GM12873 (cell line): ENCODE data around the gene MRPL34.

Experiments
- CTCF ChIP-seq: IDR thresholded peaks from 2 replicates; pipeline ENCODE4 v1.5.1; 2012; ENCODE audit warnings: low read depth, mild to moderate bottlenecking, moderate library complexity, low read length, control low read depth; ENCODE audit not compliant: insufficient read depth; ENCODE audit errors: missing control alignments

Gene MRPL34

GRCh38 chr19:17319473-17320238 is 14.0 kb downstream of the MRPL34 start:
- no peak for TF ChIP-seq CTCF

DNA sequence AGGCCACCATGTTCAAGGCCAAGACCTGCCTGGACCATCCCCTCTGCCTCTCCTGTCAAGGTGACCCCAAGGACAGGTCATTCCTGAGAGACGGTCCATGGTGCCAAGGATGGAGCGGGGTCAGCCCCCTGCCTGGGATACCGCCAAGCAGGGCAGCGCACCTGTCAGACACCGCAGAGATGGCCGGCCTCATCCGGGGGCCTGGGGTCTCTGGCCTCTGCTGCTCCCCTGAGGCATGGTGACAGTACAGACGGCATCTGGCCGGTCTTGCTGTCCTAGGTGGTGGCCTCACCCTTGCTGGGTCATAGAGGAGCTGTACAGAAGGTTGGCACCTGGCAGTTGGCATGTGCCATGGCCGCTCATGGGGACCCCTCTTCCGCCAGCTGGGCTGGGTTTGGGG is 14.8 kb downstream of the MRPL34 start:
- TF ChIP-seq CTCF: no peak

DNA sequence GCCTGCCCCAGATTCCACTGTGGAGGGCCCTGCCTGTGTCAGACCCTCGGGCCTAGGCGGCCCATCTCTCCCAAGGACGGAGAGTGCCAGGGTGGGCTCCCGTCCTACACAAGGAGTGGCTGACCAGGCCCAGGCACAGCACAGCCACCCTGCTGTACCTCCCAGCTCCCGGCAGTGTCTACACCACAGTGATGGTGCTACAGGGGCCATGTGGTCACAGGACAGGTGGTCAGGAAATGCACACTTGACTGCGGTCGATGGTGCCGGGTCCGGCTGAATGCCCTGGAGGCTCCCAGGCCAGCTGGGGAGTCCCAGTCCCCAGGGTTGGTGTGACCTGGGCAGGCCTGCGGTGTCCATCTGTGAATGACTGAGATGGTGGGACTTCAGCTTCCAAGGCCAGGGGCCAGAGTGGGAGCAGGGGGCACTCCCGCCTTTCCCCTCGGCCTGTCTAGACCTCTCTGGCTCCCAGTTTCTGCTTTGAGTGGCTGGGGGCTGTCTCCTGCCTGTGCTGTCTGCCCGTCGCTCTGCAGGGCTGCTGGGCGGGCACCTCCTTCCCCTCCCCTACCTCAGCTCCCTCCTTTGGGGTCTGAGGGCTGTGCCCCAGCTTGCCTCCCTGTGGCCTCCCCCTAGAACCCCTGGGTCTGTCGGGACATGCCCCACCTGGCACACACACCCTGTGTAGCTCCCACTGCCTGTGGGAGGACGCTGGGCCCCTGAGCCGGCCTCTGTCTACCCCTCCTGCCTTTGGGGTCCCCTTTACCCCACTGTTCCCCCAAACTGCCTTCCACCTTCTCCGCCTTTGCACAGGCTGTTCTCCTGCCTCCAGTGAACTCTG is 16.2 kb downstream of the MRPL34 start:
- no peak for TF ChIP-seq CTCF

DNA sequence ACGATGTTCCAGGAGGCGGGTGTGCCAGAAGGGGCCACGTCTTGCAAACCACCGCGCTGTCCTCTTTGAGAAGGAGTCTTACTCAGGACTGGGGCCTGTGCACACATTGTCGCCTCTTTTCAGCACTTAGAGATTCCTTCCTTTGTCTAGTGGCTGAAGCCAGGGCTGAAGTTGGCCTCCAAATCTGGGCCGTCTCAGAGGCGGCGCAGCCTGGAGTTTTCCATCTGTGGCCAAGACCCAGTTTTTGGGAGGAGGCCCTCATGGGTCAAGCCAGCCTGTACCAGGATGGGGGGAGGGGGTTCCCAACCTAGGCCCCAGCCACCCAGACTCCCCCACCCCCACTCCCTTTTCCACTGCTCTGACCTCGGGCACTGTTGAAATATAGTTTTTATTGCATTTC is 17.2 kb downstream of the MRPL34 start:
- no peak for TF ChIP-seq CTCF

GRCh38 chr19:17323300-17323963 is 17.8 kb downstream of the MRPL34 start:
- TF ChIP-seq CTCF: no peak

DNA sequence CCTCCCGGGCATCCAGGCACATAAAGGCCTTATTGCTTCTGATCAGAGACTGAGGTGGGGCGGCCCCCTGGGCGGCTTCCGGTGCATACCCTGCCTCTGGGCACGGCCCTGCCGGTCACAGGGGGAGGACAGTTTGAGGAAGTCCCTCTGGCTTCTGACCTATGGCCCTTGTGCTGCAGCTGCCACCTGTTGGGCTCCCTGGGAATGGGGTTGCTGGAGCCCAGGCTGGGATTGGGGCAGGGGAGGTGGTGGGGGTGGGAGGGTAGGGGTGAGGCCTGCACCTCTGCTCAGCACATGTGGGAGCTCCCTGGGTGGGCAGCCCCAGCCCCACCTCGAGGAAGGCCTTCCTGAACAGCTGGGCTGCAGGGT is 18.3 kb downstream of the MRPL34 start:
- TF ChIP-seq CTCF: no peak
